HEK293 (cell line): ENCODE measurements around the gene MTMR2.
A peak's percentile ranks its signal among the peaks of the same experiment; 100 is the strongest.

Experiments
- BCL6B ChIP-seq: fragments of 450-650 bp; formaldehyde crosslinking; IDR thresholded peaks from 2 replicates; pipeline ENCODE4 v1.5.1; 2017; ENCODE audit warnings: missing biosample characterization, missing genetic modification characterization
- GLIS2 ChIP-seq: fragments of 450-650 bp; formaldehyde crosslinking; IDR thresholded peaks from 2 replicates; pipeline ENCODE4 v1.5.1; 2016; ENCODE audit warnings: missing biosample characterization, missing genetic modification characterization
- HOXA7 ChIP-seq: sonication (generic); formaldehyde crosslinking; IDR thresholded peaks from 2 replicates; pipeline ENCODE4 v1.8.1; 2022; ENCODE audit warnings: missing genetic modification reagents, borderline replicate concordance
- INSM2 ChIP-seq: fragments of 450-650 bp; formaldehyde crosslinking; IDR thresholded peaks from 2 replicates; pipeline ENCODE4 v1.5.1; 2016; ENCODE audit warnings: missing biosample characterization, missing genetic modification characterization
- MYNN ChIP-seq: fragments of 450-650 bp; formaldehyde crosslinking; IDR thresholded peaks from 2 replicates; pipeline ENCODE4 v1.5.1; 2016; ENCODE audit warnings: missing biosample characterization, missing genetic modification characterization, borderline replicate concordance
- PRDM1 ChIP-seq: fragments of 450-650 bp; formaldehyde crosslinking; IDR thresholded peaks from 2 replicates; pipeline ENCODE4; 2016; ENCODE audit warnings: missing biosample characterization, missing genetic modification characterization
- REPIN1 ChIP-seq: fragments of 450-650 bp; formaldehyde crosslinking; IDR thresholded peaks from 2 replicates; pipeline ENCODE4 v1.5.1; 2017; ENCODE audit warnings: missing biosample characterization, missing genetic modification characterization, low read depth
- SP2 ChIP-seq: fragments of 450-650 bp; formaldehyde crosslinking; IDR thresholded peaks from 2 replicates; pipeline ENCODE4 v1.5.1; 2016; ENCODE audit warnings: missing biosample characterization, missing genetic modification characterization
- ZBTB17 ChIP-seq: fragments of 450-650 bp; formaldehyde crosslinking; IDR thresholded peaks from 2 replicates; pipeline ENCODE4 v1.5.1; 2016; ENCODE audit warnings: missing biosample characterization, missing genetic modification characterization
- ZBTB21 ChIP-seq: fragments of 450-650 bp; formaldehyde crosslinking; IDR thresholded peaks from 2 replicates; pipeline ENCODE4 v1.5.1; 2017; ENCODE audit warnings: missing biosample characterization, missing genetic modification characterization
- ZNF114 ChIP-seq: fragments of 450-650 bp; formaldehyde crosslinking; IDR thresholded peaks from 2 replicates; pipeline ENCODE4 v1.5.0; 2017; ENCODE audit warnings: missing biosample characterization, missing genetic modification characterization
- ZNF133 ChIP-seq: fragments of 450-650 bp; formaldehyde crosslinking; IDR thresholded peaks from 2 replicates; pipeline ENCODE4 v1.5.1; 2016; ENCODE audit warnings: missing biosample characterization, missing genetic modification characterization
- ZNF146 ChIP-seq: fragments of 450-650 bp; formaldehyde crosslinking; IDR thresholded peaks from 2 replicates; pipeline ENCODE4 v1.5.1; 2016; ENCODE audit warnings: missing biosample characterization, missing genetic modification characterization
- ZNF157 ChIP-seq: fragments of 450-650 bp; formaldehyde crosslinking; IDR thresholded peaks from 2 replicates; pipeline ENCODE4 v1.5.1; 2016; ENCODE audit warnings: missing biosample characterization, missing genetic modification characterization
- ZNF184 ChIP-seq: fragments of 450-650 bp; IDR thresholded peaks from 2 replicates; pipeline ENCODE4 v1.5.1; 2018; ENCODE audit warnings: missing biosample characterization, mild to moderate bottlenecking, missing genetic modification characterization
- ZNF2 ChIP-seq: fragments of 450-650 bp; formaldehyde crosslinking; IDR thresholded peaks from 2 replicates; pipeline ENCODE4 v1.5.1; 2016; ENCODE audit warnings: missing biosample characterization, missing genetic modification characterization
- ZNF202 ChIP-seq: fragments of 450-650 bp; formaldehyde crosslinking; IDR thresholded peaks from 2 replicates; pipeline ENCODE4 v1.5.1; 2016; ENCODE audit warnings: missing biosample characterization, missing genetic modification characterization, borderline replicate concordance
- ZNF211 ChIP-seq: fragments of 450-650 bp; formaldehyde crosslinking; IDR thresholded peaks from 2 replicates; pipeline ENCODE4 v1.5.1; 2016; ENCODE audit warnings: low read depth, missing biosample characterization, missing genetic modification characterization
- ZNF23 ChIP-seq: fragments of 450-650 bp; formaldehyde crosslinking; IDR thresholded peaks from 2 replicates; pipeline ENCODE4 v1.5.1; 2016; ENCODE audit warnings: missing biosample characterization, missing genetic modification characterization, borderline replicate concordance
- ZNF239 ChIP-seq: fragments of 450-650 bp; formaldehyde crosslinking; IDR thresholded peaks from 2 replicates; pipeline ENCODE4 v1.5.1; 2016; ENCODE audit warnings: missing biosample characterization, missing genetic modification characterization
- ZNF248 ChIP-seq: fragments of 450-650 bp; formaldehyde crosslinking; IDR thresholded peaks from 2 replicates; pipeline ENCODE4 v1.5.1; 2017; ENCODE audit warnings: missing biosample characterization, missing genetic modification characterization
- ZNF324 ChIP-seq: fragments of 450-650 bp; formaldehyde crosslinking; IDR thresholded peaks from 2 replicates; pipeline ENCODE4 v1.5.1; 2016; ENCODE audit warnings: missing biosample characterization, missing genetic modification characterization
- ZNF354C ChIP-seq: fragments of 450-650 bp; formaldehyde crosslinking; IDR thresholded peaks from 2 replicates; pipeline ENCODE4 v1.5.1; 2016; ENCODE audit warnings: missing biosample characterization, missing genetic modification characterization, low read depth, borderline replicate concordance
- ZNF48 ChIP-seq: fragments of 450-650 bp; formaldehyde crosslinking; IDR thresholded peaks from 2 replicates; pipeline ENCODE4 v1.5.1; 2016; ENCODE audit warnings: missing biosample characterization, missing genetic modification characterization
- ZNF488 ChIP-seq: fragments of 450-650 bp; formaldehyde crosslinking; IDR thresholded peaks from 2 replicates; pipeline ENCODE4 v1.5.1; 2016; ENCODE audit warnings: missing biosample characterization, missing genetic modification characterization
- ZNF544 ChIP-seq: fragments of 450-650 bp; formaldehyde crosslinking; IDR thresholded peaks from 2 replicates; pipeline ENCODE4 v1.5.0; 2017; ENCODE audit warnings: missing biosample characterization, missing genetic modification characterization
- ZNF555 ChIP-seq: fragments of 450-650 bp; formaldehyde crosslinking; conservative IDR thresholded peaks from 2 replicates; pipeline ENCODE4 v1.5.1; 2017; ENCODE audit warnings: missing biosample characterization, mild to moderate bottlenecking, missing genetic modification characterization, inconsistent platforms
- ZNF623 ChIP-seq: fragments of 450-650 bp; formaldehyde crosslinking; IDR thresholded peaks from 2 replicates; pipeline ENCODE4 v1.5.1; 2016; ENCODE audit warnings: missing biosample characterization, missing genetic modification characterization
- ZNF660 ChIP-seq: fragments of 450-650 bp; IDR thresholded peaks from 2 replicates; pipeline ENCODE4 v1.5.1; 2018; ENCODE audit warnings: missing biosample characterization, mild to moderate bottlenecking, missing genetic modification characterization
- ZNF664 ChIP-seq: fragments of 450-650 bp; formaldehyde crosslinking; IDR thresholded peaks from 2 replicates; pipeline ENCODE4 v1.5.1; 2016; ENCODE audit warnings: missing biosample characterization, missing genetic modification characterization
- ZNF704 ChIP-seq: fragments of 450-650 bp; formaldehyde crosslinking; IDR thresholded peaks from 2 replicates; pipeline ENCODE4 v1.5.1; 2016; ENCODE audit warnings: missing biosample characterization, missing genetic modification characterization
- ZNF747 ChIP-seq: fragments of 450-650 bp; formaldehyde crosslinking; IDR thresholded peaks from 2 replicates; pipeline ENCODE4 v1.5.1; 2016; ENCODE audit warnings: missing biosample characterization, missing genetic modification characterization
- ZNF837 ChIP-seq: fragments of 450-650 bp; formaldehyde crosslinking; IDR thresholded peaks from 2 replicates; pipeline ENCODE4 v1.5.1; 2016; ENCODE audit warnings: missing biosample characterization, missing genetic modification characterization
- ZSCAN18 ChIP-seq: fragments of 450-650 bp; formaldehyde crosslinking; IDR thresholded peaks from 2 replicates; pipeline ENCODE4 v1.5.1; 2016; ENCODE audit warnings: missing biosample characterization, missing genetic modification characterization
- ZSCAN5A ChIP-seq: fragments of 450-650 bp; formaldehyde crosslinking; IDR thresholded peaks from 2 replicates; pipeline ENCODE4 v1.5.1; 2016; ENCODE audit warnings: missing biosample characterization, missing genetic modification characterization

The MTMR2 gene

GRCh38 chr11:95789506-95790122 lies 134.3 kb downstream of the MTMR2 start, which contains the start of gene FAM76B (continued):
- peak; percentile 88 for TF ChIP-seq ZSCAN5A (tag by site-specific recombination)
- TF ChIP-seq ZBTB21 (tag by site-specific recombination), result peak; percentile 92
- TF ChIP-seq GLIS2 (tag by site-specific recombination), result peak; percentile 82
- no peak for TF ChIP-seq ZNF202 (tag by site-specific recombination)
- TF ChIP-seq HOXA7, result no peak
- no peak for TF ChIP-seq ZNF146 (tag by site-specific recombination)
- TF ChIP-seq ZNF48 (tag by site-specific recombination), result no peak
- no peak for TF ChIP-seq PRDM1 (tag by site-specific recombination)
- no peak for TF ChIP-seq ZNF248 (tag by site-specific recombination)
- TF ChIP-seq ZNF660 (tag by site-specific recombination), result peak; percentile 93
- TF ChIP-seq REPIN1 (tag by site-specific recombination), result no peak
- no peak for TF ChIP-seq ZSCAN18 (tag by site-specific recombination)
- TF ChIP-seq ZNF544 (tag by site-specific recombination), result no peak
- TF ChIP-seq ZNF623, result no peak
- no peak for TF ChIP-seq ZNF211 (tag by site-specific recombination)
- TF ChIP-seq BCL6B (tag by site-specific recombination), result no peak
- no peak for TF ChIP-seq ZNF354C
- TF ChIP-seq ZBTB17 (tag by site-specific recombination), result no peak
- TF ChIP-seq ZNF2 (tag by site-specific recombination), result no peak
- TF ChIP-seq ZNF114, result no peak
- peak; percentile 10; the same call in 1 of the 2 replicates for TF ChIP-seq ZNF184 (tag by site-specific recombination)
- TF ChIP-seq SP2, result peak; percentile 91
- no peak for TF ChIP-seq ZNF23 (tag by site-specific recombination)
- peak; percentile 35; the same call in 1 of the 2 replicates for TF ChIP-seq INSM2 (tag by site-specific recombination)
- no peak for TF ChIP-seq ZNF837
- TF ChIP-seq ZNF555, result no peak
- TF ChIP-seq ZNF239 (tag by site-specific recombination), result no peak
- no peak for TF ChIP-seq ZNF488
- TF ChIP-seq ZNF133 (tag by site-specific recombination), result no peak
- TF ChIP-seq MYNN (tag by site-specific recombination), result no peak
- TF ChIP-seq ZNF747 (tag by site-specific recombination), result no peak
- TF ChIP-seq ZNF664 (tag by site-specific recombination), result no peak
- no peak for TF ChIP-seq ZNF157 (tag by site-specific recombination)
- 0 out of 2 replicates have a peak, but pooled peaks have one; percentile 58 for TF ChIP-seq ZNF324 (tag by site-specific recombination)
- TF ChIP-seq ZNF704 (tag by site-specific recombination), result no peak
